GM23338 (cell line): ENCODE measurements around the gene NLGN3. TPM values are rescaled to one million over a fixed set of nuclear protein-coding genes. Genes with fewer than 3 reads are reported as not detected.

Source experiments
- ATAC-seq: fragments of 200-7000 bp; cut with Tn5 transposase; 3 replicates; pipeline ENCODE4 v1.9.1; 2020
- DNase-seq: peaks from one replicate; pipeline ENCODE4 v3.0.0-alpha.2; 2015; ENCODE audit warnings: low spot score
- H2AFZ ChIP-seq: fragments of 200-600 bp; sonication (generic); 2 replicates; pipeline ENCODE4 v1.8.0; 2016; ENCODE audit warnings: antibody characterized with exemption, mild to moderate bottlenecking, moderate library complexity
- H3F3A ChIP-seq: fragments of 200-600 bp; sonication (generic); replicated peaks from 2 replicates; pipeline ENCODE4 v1.8.0; 2017; ENCODE audit warnings: antibody characterized with exemption, mixed run types, low read depth
- H3K27ac ChIP-seq: fragments of 200-600 bp; sonication (generic); 2 replicates; pipeline ENCODE4 v1.6.1; 2016; ENCODE audit warnings: low read depth
- H3K27me3 ChIP-seq: fragments of 200-600 bp; sonication (generic); 2 replicates; pipeline ENCODE4 v1.8.0; 2016; ENCODE audit warnings: mild to moderate bottlenecking, mixed run types, moderate library complexity; ENCODE audit not compliant: insufficient read depth
- H3K36me3 ChIP-seq: fragments of 200-600 bp; sonication (generic); 2 replicates; pipeline ENCODE4 v1.8.0; 2016; ENCODE audit warnings: mild to moderate bottlenecking; ENCODE audit not compliant: insufficient read depth
- H3K4me1 ChIP-seq: fragments of 200-600 bp; sonication (generic); 2 replicates; pipeline ENCODE4 v1.8.0; 2016; ENCODE audit warnings: mild to moderate bottlenecking, moderate library complexity; ENCODE audit not compliant: insufficient read depth
- H3K4me2 ChIP-seq: fragments of 200-600 bp; sonication (generic); 2 replicates; pipeline ENCODE4 v1.7.1; 2017; ENCODE audit warnings: mixed run types
- H3K4me3 ChIP-seq: fragments of 200-600 bp; sonication (generic); 2 replicates; pipeline ENCODE4 v1.6.1; 2016; ENCODE audit warnings: mixed run types
- H3K79me2 ChIP-seq: fragments of 200-600 bp; sonication (generic); replicated peaks from 2 replicates; pipeline ENCODE4 v1.8.0; 2017; ENCODE audit warnings: mild to moderate bottlenecking; ENCODE audit not compliant: insufficient read depth
- H3K9me2 ChIP-seq: fragments of 200-600 bp; sonication (generic); 2 replicates; pipeline ENCODE4 v1.8.0; 2017; ENCODE audit not compliant: insufficient read depth
- H4K20me1 ChIP-seq: fragments of 200-600 bp; sonication (generic); replicated peaks from 2 replicates; pipeline ENCODE4 v1.8.0; 2017; ENCODE audit warnings: mild to moderate bottlenecking; ENCODE audit not compliant: insufficient read depth
- H3K27ac Mint-ChIP-seq: 2 replicates; pipeline ENCODE4 v1.8.0; 2020; ENCODE audit warnings: inconsistent platforms, mild to moderate bottlenecking, moderate library complexity, mixed read lengths
- H3K27me3 Mint-ChIP-seq: 3 replicates; pipeline ENCODE4 v1.8.0; 2022; ENCODE audit warnings: low read depth, mild to moderate bottlenecking, moderate library complexity, mixed read lengths, inconsistent platforms; ENCODE audit not compliant: insufficient read depth, poor library complexity
- H3K36me3 Mint-ChIP-seq: 3 replicates; pipeline ENCODE4 v1.8.0; 2021; ENCODE audit warnings: low read depth, mild to moderate bottlenecking, inconsistent platforms, moderate library complexity, mixed read lengths
- H3K4me1 Mint-ChIP-seq: 3 replicates; pipeline ENCODE4 v1.8.0; 2020; ENCODE audit warnings: mild to moderate bottlenecking, inconsistent platforms, mixed read lengths
- H3K4me3 Mint-ChIP-seq: 3 replicates; pipeline ENCODE4 v1.8.0; 2021; ENCODE audit warnings: moderate library complexity, mild to moderate bottlenecking, inconsistent platforms, mixed read lengths
- H3K9me3 Mint-ChIP-seq: 3 replicates; pipeline ENCODE4 v1.8.0; 2020; ENCODE audit warnings: moderate library complexity, mild to moderate bottlenecking, inconsistent platforms, mixed read lengths
- CREB1 ChIP-seq: fragments of 250-450 bp; sonication (Bioruptor Pico); IDR thresholded peaks from 2 replicates; pipeline ENCODE4 v1.5.0; 2020; ENCODE audit warnings: low read depth, mild to moderate bottlenecking, moderate library complexity
- CTCF ChIP-seq, 2 experiments: fragments of 200-600 bp in 1 of 2; sonication (generic) in 1 of 2; conservative IDR thresholded peaks; 2 replicates each; pipeline versions ENCODE4 v1.5.1 to v1.6.1; 2016 to 2017; ENCODE audit warnings: antibody characterized with exemption in 2 of 2, low read depth in 2 of 2, mild to moderate bottlenecking in 2 of 2, moderate library complexity in 1 of 2
- ETS1 ChIP-seq: IDR thresholded peaks from 2 replicates; pipeline ENCODE4 v1.6.1; 2016; ENCODE audit warnings: antibody characterized with exemption
- EZH2phosphoT487 ChIP-seq: fragments of 200-600 bp; sonication (generic); IDR thresholded peaks from one replicate; pipeline ENCODE4 v1.8.1; 2018; ENCODE audit warnings: antibody characterized with exemption; ENCODE audit not compliant: unreplicated experiment
- JUNB ChIP-seq: IDR thresholded peaks from one replicate; pipeline ENCODE4 v1.6.1; 2016; ENCODE audit warnings: antibody characterized with exemption; ENCODE audit not compliant: unreplicated experiment
- POLR2AphosphoS5 ChIP-seq: IDR thresholded peaks from 2 replicates; pipeline ENCODE4 v1.6.1; 2016; ENCODE audit warnings: antibody characterized with exemption, low read depth
- STAT1 ChIP-seq: IDR thresholded peaks from one replicate; pipeline ENCODE4 v1.6.1; 2016; ENCODE audit warnings: antibody characterized with exemption; ENCODE audit not compliant: unreplicated experiment
- ZNF114 ChIP-seq: fragments of 250-450 bp; sonication (Bioruptor Pico); IDR thresholded peaks from 2 replicates; pipeline ENCODE4 v1.5.0; 2020; ENCODE audit warnings: mild to moderate bottlenecking, moderate library complexity
- ZNF331 ChIP-seq: fragments of 250-450 bp; sonication (Bioruptor Pico); IDR thresholded peaks from 2 replicates; pipeline ENCODE4 v1.5.0; 2020; ENCODE audit warnings: low read depth, mild to moderate bottlenecking, moderate library complexity
- ZNF462 ChIP-seq: fragments of 250-450 bp; sonication (Bioruptor Pico); IDR thresholded peaks from 2 replicates; pipeline ENCODE4 v1.5.0; 2020; ENCODE audit warnings: mild to moderate bottlenecking, moderate library complexity
- polyA plus RNA-seq: library from polyadenylated mRNA; unstranded; fragments of >200 nt; fragmentation: Nextera tagmentation; extraction: Ambion mirVana; gene quantifications from 2 replicates; pipeline ENCODE4 v1.2.1, GENCODE V29; 2016
- total RNA-seq: library from RNA; depleted of rRNA; stranded (reverse); fragments of >200 nt; shearing (Covaris generic); gene quantifications from 2 replicates; pipeline ENCODE4 v1.2.3, GENCODE V29; 2014

NLGN3 gene
- total and polyA plus RNA-seq, 2 experiments from 2014 or later = 4.5 to 17.2 TPM

- Mint-ChIP-seq H3K27ac (no peak overlapping the region), H3K27me3 (peaks cover 12% of the 10 kb centered on the region), H3K36me3 (peaks cover 9% of the 10 kb centered on the region; the same call in 2 of the 3 replicates)
Observed at GRCh38 chrX:71169586-71169985, 24.9 kb downstream of the NLGN3 start.

GRCh38 chrX:71170660-71171059, 26.0 kb downstream of the NLGN3 start:
- H3K4me1 Mint-ChIP-seq = peaks cover 21% of the 10 kb centered on the region
- H3K36me3 Mint-ChIP-seq = peaks cover 9% of the 10 kb centered on the region; the same call in 2 of the 3 replicates
- Histone ChIP-seq H3K79me2 (no peaks in the 10 kb centered on the region), H4K20me1 (no peaks in the 10 kb centered on the region), H3K4me1 (no peaks in the 10 kb centered on the region), H3K27me3 (no peaks in the 10 kb centered on the region), H3K9me2 (no peaks in the 10 kb centered on the region), H3F3A (no peaks in the 10 kb centered on the region), H3K36me3 (no peaks in the 10 kb centered on the region), H3K4me3 (no peak overlapping the region), H3K27ac (no peak overlapping the region), H2AFZ (no peak overlapping the region), H3K4me2 (no peak overlapping the region)
- peak; percentile 11 for DNase-seq
- peaks cover 12% of the 10 kb centered on the region for H3K27me3 Mint-ChIP-seq
- peak; percentile 55 for ATAC-seq
- peak overlapping the region; percentile 84 for H3K27ac Mint-ChIP-seq
- H3K9me3 Mint-ChIP-seq = no peaks in the 10 kb centered on the region; the same call in 2 of the 3 replicates
- H3K4me3 Mint-ChIP-seq = no peak overlapping the region; the same call in 2 of the 3 replicates
- no peak for TF ChIP-seq EZH2phosphoT487
- TF ChIP-seq STAT1 = no peak
- TF ChIP-seq ZNF462 (CRISPR knock-in tag) = no peak
- TF ChIP-seq ZNF114 (CRISPR knock-in tag) = no peak
- no peak for TF ChIP-seq CTCF (conservative IDR thresholded peaks at IDR 0.05; ENCODE audit: low read depth in 2 of 2)
- no peak for TF ChIP-seq JUNB
- TF ChIP-seq POLR2AphosphoS5 = no peak
- no peak for TF ChIP-seq ETS1
- no peak for TF ChIP-seq CREB1 (CRISPR knock-in tag)
- TF ChIP-seq ZNF331 (CRISPR knock-in tag) = no peak

More at GRCh38 chrX:71169586-71169985, 24.9 kb downstream of the NLGN3 start:
- Mint-ChIP-seq H3K4me3 (no peak overlapping the region), H3K4me1 (peaks cover 21% of the 10 kb centered on the region), H3K9me3 (no peaks in the 10 kb centered on the region; the same call in 2 of the 3 replicates)
- H3K36me3 ChIP-seq = no peaks in the 10 kb centered on the region
- H3F3A ChIP-seq = no peaks in the 10 kb centered on the region
- H3K9me2 ChIP-seq = no peaks in the 10 kb centered on the region
- ATAC-seq (no peak), DNase-seq (no peak)
- H4K20me1 ChIP-seq = no peaks in the 10 kb centered on the region
- H3K4me1 ChIP-seq = no peaks in the 10 kb centered on the region
- no peaks in the 10 kb centered on the region for H3K27me3 ChIP-seq
- no peak overlapping the region for H3K4me2 ChIP-seq
- no peak overlapping the region for H3K4me3 ChIP-seq
- no peak for TF ChIP-seq CREB1 (CRISPR knock-in tag)
- H2AFZ ChIP-seq = no peak overlapping the region
- no peak overlapping the region for H3K27ac ChIP-seq
- no peaks in the 10 kb centered on the region for H3K79me2 ChIP-seq
